ENCODE data around the gene BBOX1. TPM values are rescaled to one million over a fixed set of nuclear protein-coding genes. Genes with fewer than 3 reads are reported as not detected.

Gene BBOX1
- total and polyA plus RNA-seq, 2 of the 4 experiments (the other 2 are of a cell fraction), result not detected

DNA sequence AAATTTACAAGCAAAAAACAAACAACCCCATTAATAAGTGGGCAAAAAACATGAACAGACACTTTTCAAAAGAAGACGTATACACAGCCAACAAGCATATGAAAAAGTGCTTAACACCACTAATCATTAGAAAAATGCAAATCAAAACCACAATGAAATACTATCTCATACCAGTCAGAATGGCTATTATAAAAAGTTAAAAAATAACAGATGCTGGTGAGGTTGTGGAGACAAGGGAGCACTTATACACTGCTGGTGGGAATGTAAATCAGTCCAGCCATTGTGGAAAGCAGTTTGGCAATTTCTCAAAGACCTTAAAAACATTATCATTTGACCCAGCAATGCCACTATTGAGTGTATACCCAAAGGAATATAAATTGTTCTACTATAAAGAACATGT, 72.3 kb downstream of the BBOX1 start:
- Histone ChIP-seq H4K8ac (ENCODE audit: low read depth in 2 of 2, low read length in 2 of 2) (no peak overlapping the region), H3K79me1 (ENCODE audit: low read depth in 1 of 2, low read length in 2 of 2) (no peaks in the 10 kb centered on the region), H3K36me3 (ENCODE audit: control insufficient read depth, insufficient read depth, low read length) (no peaks in the 10 kb centered on the region), H2AK5ac (ENCODE audit: low read depth, low read length) (no peak overlapping the region), H2BK15ac (ENCODE audit: low read depth, low read length) (no peak overlapping the region), H2BK5ac (ENCODE audit: low read depth, low read length, poor library complexity, severe bottlenecking) (no peak overlapping the region), H3K56ac (ENCODE audit: extremely low read depth, insufficient read depth, low read length) (no peak overlapping the region), H2BK20ac (ENCODE audit: low read depth, low read length) (no peak overlapping the region), H2AFZ (replicated peaks; ENCODE audit: low read length, poor library complexity) (no peak overlapping the region), H3K27ac (ENCODE audit: insufficient read depth, low read length) (no peak overlapping the region), H3K9ac (ENCODE audit: low read depth, low read length) (no peak overlapping the region), H3K9me3 (ENCODE audit: control insufficient read depth, insufficient read depth, low read length) (no peaks in the 10 kb centered on the region), H3K9me1 (ENCODE audit: insufficient read depth, low read length) (no peaks in the 10 kb centered on the region), H3K27me3 (ENCODE audit: control insufficient read depth, insufficient read depth, low read length) (no peaks in the 10 kb centered on the region), H4K20me1 (ENCODE audit: insufficient read depth, low read length) (no peaks in the 10 kb centered on the region), H4K91ac (ENCODE audit: insufficient read depth, low read depth, low read length) (no peak overlapping the region), H3K4me2 (ENCODE audit: low read depth, low read length) (no peak overlapping the region), H3K4me1 (ENCODE audit: control insufficient read depth, insufficient read depth, low read length) (no peaks in the 10 kb centered on the region), H3K14ac (replicated peaks; ENCODE audit: low read depth, low read length) (no peak overlapping the region), H2AK9ac (replicated peaks; ENCODE audit: low read depth, low read length, poor library complexity) (no peak overlapping the region), H3K18ac (ENCODE audit: low read depth, low read length) (no peak overlapping the region), H3K4ac (ENCODE audit: low read depth, low read length) (no peak overlapping the region), H3K4me3 (ENCODE audit: insufficient read depth, low read depth, low read length) (no peak overlapping the region), H2BK120ac (ENCODE audit: low read depth, low read length) (no peak overlapping the region), H3K23ac (ENCODE audit: low read depth, low read length) (no peak overlapping the region), H4K5ac (ENCODE audit: low read depth, low read length) (no peak overlapping the region)
- WGBS, 2 experiments (ENCODE audit: extremely low coverage in 2 of 2, insufficient read length in 1 of 2), result no CpG with 5 or more reads among the region's 1 CpG
- TF ChIP-seq MAZ (IDR thresholded peaks at IDR 0.05; ENCODE audit: borderline replicate concordance, low read depth, low read length), result no peak
- ATAC-seq (ENCODE audit: low read depth), result no peak
- DNase-seq, result no peak
- ChIA-PET POLR2A (ENCODE audit: unreplicated experiment) (no interaction called here), CTCF (interaction anchor here (2.5 kb wide), 1 partner anchor 9 kb away, joined by 5 read pairs; no protein-coding TSS in a partner anchor)
- dilution Hi-C loops (cut with HindIII; ENCODE audit: low sequenced_read_pairs, unreplicated experiment) (no loop called here), in situ Hi-C loops (cut with MboI; ENCODE audit: low sequenced_read_pairs) (no loop called here), intact Hi-C loops (cut with micrococcal nuclease) (no loop called here)
- no TSS peak for BruUV-seq (replicated peaks)

Measured in IMR-90 (cell line).